Stimulated activated CD8-positive, alpha-beta memory T cell treated with anti-CD3 and anti-CD28 coated beads, Interleukin-12 subunit alpha, Interleukin-12 subunit beta, amount 100 ng/mL, for 1 hour (primary cell): Measurements from ENCODE around the gene WDR27.

Experiments used
- DNase-seq: peaks from one replicate; pipeline ENCODE4 v3.0.0-alpha.2; 2020; ENCODE audit warnings: low read depth

WDR27 gene

GRCh38 chr6:169592558-169592957, 109.3 kb downstream of the WDR27 start:
- DNase-seq, result no peak

DNA sequence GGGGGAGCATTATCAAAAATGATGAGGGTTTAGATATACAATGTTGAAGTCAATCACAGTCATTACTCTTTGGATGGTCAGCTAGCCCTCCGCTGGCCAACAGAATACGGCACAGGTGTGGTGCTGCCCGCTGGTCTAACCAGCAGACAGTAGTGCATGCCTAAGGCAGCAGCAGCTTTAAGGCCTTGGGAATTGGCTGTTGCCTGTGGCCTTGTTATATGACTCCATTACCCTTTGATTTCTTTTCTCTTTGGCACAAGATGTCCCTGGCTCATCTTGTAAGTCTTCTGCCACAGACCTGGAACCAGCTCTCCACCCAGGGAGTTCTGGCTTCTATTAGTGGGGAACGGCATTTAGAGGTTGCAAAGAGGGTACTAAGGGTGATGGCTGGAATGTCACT, 110.2 kb downstream of the WDR27 start:
- DNase-seq, result no peak

GRCh38 chr6:169590376-169590939, 111.4 kb downstream of the WDR27 start:
- no peak for DNase-seq

DNA sequence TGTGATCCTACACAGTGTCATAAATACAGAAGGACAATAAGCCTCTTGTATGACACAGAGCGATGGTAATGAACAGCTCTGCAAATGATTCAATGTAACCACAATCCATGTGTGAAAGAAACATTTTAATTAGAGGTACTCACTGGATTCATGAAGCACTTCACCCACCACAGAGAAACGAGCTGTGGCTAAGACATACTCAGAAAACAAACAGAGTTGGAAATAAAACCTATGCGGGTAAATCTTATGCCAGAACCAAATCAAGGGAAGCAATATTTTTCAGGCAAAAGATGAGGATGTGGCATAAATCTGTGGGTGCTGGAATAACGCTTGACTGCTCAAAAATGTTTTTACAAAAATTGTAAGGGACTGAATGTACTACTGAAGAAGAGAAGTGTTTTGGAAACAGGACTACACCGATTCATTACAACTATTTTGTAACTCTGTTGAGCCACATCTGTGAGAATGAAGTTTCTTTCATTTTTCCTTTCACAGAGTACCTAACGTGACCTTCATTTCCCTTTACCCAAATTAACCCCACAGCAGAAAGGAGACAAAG, 112.1 kb downstream of the WDR27 start:
- DNase-seq, result no peak

DNA sequence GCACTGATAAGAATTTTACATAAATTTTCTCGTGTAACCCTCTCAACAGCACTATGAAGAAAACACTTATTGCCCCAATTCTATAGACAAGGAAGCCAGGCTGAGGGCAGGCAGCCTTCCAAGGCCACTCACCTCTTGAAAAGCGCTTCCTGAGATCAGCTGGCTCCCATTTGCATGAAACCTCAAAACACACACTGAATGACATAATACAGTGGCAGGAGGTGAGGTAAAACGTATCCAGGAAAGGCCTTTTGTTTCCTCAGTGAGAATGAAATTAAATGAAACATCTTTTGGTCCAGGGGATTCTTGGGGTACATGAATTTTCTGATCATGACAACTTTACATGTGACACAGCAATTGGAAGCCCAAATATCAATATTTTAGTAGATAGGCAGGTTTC, 112.5 kb downstream of the WDR27 start:
- no peak for DNase-seq

DNA sequence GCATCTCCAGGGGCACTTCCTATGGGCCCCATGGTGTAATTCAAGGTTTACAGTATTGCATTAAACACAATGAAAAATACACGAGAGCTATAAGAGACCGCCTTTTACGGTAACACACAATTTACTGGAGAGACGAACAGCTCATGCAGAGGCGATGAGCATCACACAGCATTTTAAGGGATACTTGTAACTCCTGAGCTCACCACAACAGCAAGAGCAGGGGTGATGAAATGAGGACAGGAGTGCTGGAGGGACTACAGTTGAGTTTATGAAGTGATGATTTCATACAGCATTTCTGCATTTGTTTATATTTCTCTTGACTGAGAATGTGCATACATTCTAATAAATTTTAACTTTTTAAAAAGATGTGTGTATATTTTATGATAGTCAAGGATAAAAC, 113.9 kb downstream of the WDR27 start:
- DNase-seq, result no peak

DNA sequence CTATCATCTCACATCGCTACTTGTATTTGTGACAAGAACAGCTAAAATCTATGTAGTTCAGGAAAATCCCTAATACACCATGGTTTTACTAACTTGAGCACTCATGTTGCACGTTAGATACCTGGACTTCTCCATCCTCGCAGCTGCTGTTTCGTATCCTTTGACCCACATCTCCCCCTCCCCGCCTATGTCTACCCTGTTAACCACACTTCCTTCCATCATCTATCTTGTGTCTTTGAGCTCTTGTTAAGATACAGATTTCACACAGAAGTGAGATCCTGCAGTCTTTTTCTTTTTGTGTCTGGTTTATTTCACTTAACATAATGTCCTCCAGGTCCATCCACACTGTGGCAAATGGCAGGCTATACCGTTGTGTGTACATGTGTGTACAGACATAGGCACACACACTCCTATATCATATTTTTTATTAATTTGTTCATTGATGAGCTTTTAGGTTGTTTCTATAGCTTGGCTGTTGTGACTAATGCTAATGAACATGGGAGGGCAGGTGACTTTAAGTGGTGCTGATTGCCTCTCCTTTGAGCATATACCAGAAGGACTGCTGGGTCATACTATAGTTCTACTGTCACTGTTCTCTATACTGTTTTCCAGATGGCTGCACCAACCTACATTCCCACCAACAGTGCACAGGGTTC, 117.8 kb downstream of the WDR27 start:
- no peak for DNase-seq

- no peak for DNase-seq
Measured at GRCh38 chr6:169579407-169580111, 122.3 kb downstream of the WDR27 start.

DNA sequence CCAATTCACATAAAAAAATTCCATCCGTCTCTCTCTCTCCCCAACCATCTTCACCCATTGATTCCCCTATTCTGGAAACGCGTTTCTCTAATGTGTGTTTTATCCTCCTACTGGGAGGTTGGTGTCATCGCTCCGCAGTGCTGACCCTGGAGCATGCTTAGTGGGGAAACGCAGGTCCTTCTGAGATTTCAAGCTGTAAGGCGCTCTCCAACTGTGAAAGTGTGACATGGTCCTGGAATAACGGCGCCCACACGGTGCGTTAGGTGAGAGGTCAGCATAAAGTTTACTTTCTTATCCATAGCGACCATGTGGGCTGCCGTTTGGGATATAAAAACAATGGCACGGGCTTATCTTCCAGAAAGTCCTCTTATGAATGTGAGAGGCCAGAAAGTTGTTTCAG, 123.9 kb downstream of the WDR27 start:
- no peak for DNase-seq

- no peak for DNase-seq
Measured at GRCh38 chr6:169577236-169577635, 124.6 kb downstream of the WDR27 start.

DNA sequence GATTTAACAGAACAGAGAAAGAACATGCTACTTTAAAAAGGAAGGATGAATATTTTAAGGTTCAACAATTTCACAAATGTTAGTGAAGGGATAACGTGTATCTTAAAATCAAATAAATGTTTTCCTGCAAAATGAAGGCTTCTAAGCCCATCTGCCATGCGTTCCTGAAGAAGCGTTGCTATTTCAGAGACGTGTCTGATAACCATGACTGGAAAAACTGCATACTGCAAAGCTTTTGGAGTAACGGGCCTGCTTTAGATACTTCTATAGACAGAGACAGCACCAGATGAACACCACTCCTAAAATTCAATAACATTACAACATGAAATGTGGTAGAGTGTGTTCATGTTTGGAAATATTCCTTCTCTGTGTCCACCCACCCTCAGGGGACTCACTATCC, 126.0 kb downstream of the WDR27 start:
- no peak for DNase-seq

DNA sequence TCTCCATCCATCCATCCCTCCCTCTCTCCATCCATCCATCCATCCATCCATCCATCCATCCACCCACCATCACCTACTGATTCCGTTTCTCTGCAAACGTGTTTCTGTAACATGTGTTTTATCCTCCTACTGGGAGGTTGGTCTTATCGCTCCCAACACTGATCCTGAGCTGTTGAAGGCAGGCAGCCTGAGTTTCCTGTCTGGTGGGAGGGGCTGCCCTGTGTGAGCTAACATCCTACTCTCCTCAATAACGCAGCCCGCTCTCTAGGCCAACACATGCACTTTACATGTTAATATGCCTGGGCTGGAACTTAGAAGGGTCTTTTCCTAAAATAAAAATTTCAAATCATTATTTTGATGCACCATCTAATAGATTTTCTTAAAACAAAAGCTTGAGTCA, 126.5 kb downstream of the WDR27 start:
- DNase-seq, result no peak

GRCh38 chr6:169574420-169574819, 127.4 kb downstream of the WDR27 start:
- no peak for DNase-seq

DNA sequence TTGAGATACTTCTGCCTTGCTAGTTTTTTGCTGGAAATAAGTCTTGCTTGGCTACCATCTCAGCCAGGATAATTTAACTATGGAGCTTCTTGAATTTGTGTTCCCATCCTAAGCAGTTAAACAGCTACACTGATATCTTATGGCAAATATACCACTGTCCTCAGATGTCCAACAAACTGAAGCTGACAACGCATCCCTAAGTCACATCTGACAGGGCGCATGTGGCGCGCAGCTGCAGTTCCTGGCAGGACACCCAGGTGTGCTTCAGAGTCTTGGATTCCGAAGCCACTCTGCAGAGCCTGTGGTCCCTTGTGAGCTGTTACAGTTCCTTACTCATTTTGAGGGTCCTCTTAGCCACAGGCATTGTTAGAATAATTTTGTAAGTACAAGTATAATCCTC, 127.9 kb downstream of the WDR27 start:
- DNase-seq, result no peak

DNA sequence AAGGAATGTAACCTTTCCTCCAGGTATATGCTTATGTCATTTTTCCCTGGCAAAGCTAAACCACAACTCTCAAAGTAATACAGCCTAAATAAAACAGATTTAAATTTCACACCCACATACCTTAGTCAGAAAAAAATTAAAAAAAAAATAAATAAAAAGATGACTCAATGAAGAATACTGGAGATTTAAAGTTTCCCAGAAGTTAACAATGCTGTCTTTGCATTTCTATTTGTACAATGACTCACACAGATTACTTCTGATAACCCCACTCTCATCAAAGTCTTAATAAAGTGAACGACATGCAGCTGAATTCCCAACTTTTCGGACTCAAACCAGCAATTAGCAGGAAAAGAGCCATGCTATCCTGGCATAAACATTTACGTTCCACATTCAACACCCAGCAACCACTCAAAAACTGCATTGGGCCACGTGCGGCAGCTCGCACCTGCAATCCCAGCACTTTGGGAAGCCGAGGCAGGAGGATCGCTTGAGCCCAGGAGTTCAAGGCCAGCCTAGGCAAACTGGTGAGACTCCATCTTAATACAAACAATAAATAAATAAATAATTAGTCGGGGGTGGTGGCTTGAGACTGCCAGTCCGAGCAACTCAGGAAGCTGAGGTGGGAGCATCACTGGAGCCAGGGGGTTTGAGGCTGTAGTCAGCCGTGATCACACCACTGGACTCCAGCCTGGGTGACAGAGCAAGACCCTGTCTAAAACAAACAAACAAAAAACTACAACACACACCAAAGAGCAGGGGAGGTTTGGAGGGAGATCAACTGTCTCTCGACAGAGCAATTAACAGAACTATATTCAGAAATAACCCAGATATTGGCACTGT, 130.5 kb downstream of the WDR27 start:
- no peak for DNase-seq

GRCh38 chr6:169568314-169569087, 133.3 kb downstream of the WDR27 start:
- no peak for DNase-seq

DNA sequence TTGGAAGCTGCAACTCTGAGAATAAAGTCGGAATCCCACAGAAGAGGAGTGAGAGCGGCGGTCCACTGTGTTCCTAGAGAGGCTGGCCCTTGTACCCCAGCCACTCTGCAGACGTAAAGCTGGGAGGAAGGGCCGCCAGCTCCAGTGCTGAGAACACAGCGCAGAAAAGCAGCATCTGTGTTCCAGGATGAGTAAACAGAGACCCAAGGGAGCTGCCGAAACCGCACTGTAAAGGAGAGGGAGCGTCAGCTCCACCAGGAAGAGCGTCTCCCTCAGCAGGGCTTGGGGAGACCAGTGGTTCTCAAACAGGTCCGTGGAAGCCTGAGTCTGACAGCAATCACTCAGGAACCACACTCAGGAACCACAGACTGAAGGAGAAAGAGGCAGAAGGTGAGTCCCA, 134.0 kb downstream of the WDR27 start:
- DNase-seq, result no peak

GRCh38 chr6:169566961-169567750, 134.7 kb downstream of the WDR27 start:
- DNase-seq, result no peak

GRCh38 chr6:169566319-169566718, 135.5 kb downstream of the WDR27 start:
- no peak for DNase-seq

DNA sequence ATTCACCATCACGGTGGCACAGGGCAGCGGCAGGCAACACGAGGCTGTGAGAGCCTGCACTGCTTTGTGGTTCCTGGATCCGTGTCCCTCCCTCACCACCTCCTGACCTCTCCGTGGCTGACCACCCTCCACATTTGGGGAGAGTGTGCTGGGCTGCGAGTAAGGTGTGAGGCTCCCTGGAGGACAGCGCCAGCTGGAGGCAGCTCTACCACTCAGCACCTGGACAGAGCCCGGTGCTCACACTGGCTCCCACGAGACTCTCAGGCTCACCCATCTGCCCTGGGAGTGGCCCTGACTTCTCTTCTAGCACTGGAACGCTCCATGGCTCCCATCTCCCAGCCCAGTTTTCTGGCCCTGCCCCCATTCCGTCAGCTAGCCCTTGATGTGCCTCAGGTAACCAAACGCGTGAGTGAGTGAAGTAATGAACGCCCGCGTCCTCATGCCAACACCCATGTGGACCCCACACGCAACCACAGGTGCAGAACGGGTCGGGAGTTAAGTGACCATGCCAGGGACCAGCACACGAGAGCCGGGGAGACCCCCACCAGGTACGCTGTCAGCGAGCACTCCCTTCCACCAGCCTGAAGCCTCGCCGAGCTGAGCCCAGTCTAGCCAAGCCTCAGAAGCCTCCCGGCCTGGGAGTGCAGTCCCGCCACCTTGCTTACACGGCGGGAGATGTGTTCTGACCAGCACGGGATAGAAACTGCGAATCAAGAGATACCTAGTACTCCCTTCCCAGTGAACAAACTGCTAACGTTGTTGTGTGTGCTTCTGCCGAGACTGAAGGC, 137.2 kb downstream of the WDR27 start:
- DNase-seq, result no peak
